ENCODE data around the gene FAM24B. TPM values are rescaled to one million over a fixed set of nuclear protein-coding genes. Genes with fewer than 3 reads are reported as not detected.
A peak's percentile ranks its signal among the peaks of the same experiment; 100 is the strongest.

The FAM24B gene
- polyA plus RNA-seq, 1 of the 3 experiments (the other 2 are of a cell fraction) = 8.8 TPM

- 97% methylated on average over 2 of the region's 2 CpGs for WGBS (ENCODE audit: low lambda C conversion rate)
- ChIA-PET POLR2A (no interaction called here), CTCF (no interaction called here)
- peak overlapping the region; percentile 38; the same call in 1 of the 2 replicates for H2AFZ ChIP-seq (ENCODE audit: low read depth)
- TF ChIP-seq TCF12 (IDR thresholded peaks at IDR 0.05) (no peak), CTCF (IDR thresholded peaks at IDR 0.05) (no peak)
- peaks cover 8% of the 10 kb centered on the region for H3F3A ChIP-seq (replicated peaks; ENCODE audit: insufficient read depth)
- H3K9me3 ChIP-seq = no peaks in the 10 kb centered on the region
- H3K79me2 ChIP-seq (ENCODE audit: insufficient read depth) = peaks cover 82% of the 10 kb centered on the region
- no peaks in the 10 kb centered on the region for H4K20me1 ChIP-seq (ENCODE audit: insufficient read depth)
- H3K27ac ChIP-seq (ENCODE audit: low read depth in 2 of 2, low read length in 1 of 2) = no peak overlapping the region
- no peaks in the 10 kb centered on the region for H3K27me3 ChIP-seq (ENCODE audit: insufficient read depth)
- no peaks in the 10 kb centered on the region for H3K9me2 ChIP-seq
- H3K36me3 ChIP-seq (replicated peaks in 1 of 2; ENCODE audit: control insufficient read depth in 1 of 2, insufficient read depth in 2 of 2, low read length in 1 of 2) = no peaks in the 10 kb centered on the region
- no peak for DNase-seq
- H3K9ac ChIP-seq = no peak overlapping the region
- H3K4me1 ChIP-seq (ENCODE audit: control insufficient read depth in 1 of 2, insufficient read depth in 2 of 2, low read depth in 1 of 2, low read length in 1 of 2) = peaks cover 0 to 25% of the 10 kb centered on the region in 2 experiments; a peak in 3 of 4 replicates
- no peak overlapping the region for H3K4me2 ChIP-seq
- H3K4me3 ChIP-seq (ENCODE audit: low read depth in 2 of 2, low read length in 1 of 2) = no peak overlapping the region
These were observed 15.9 kb downstream of the FAM24B start for GRCh38 chr10:122863216-122864193.

GRCh38 chr10:122861711-122862161 is 17.6 kb downstream of the FAM24B start:
- CTCF ChIA-PET = no interaction called here
- Histone ChIP-seq H3K4me2 (peak overlapping the region; percentile 16; the same call in 1 of the 2 replicates), H4K20me1 (ENCODE audit: insufficient read depth) (no peaks in the 10 kb centered on the region), H3F3A (replicated peaks; ENCODE audit: insufficient read depth) (peaks cover 8% of the 10 kb centered on the region), H2AFZ (ENCODE audit: low read depth) (no peak overlapping the region), H3K9me3 (no peaks in the 10 kb centered on the region), H3K36me3 (replicated peaks in 1 of 2; ENCODE audit: control insufficient read depth in 1 of 2, insufficient read depth in 2 of 2, low read length in 1 of 2) (no peaks in the 10 kb centered on the region), H3K79me2 (ENCODE audit: insufficient read depth) (peaks cover 83% of the 10 kb centered on the region), H3K9me2 (no peaks in the 10 kb centered on the region), H3K4me3 (ENCODE audit: low read depth in 2 of 2, low read length in 1 of 2) (no peak overlapping the region), H3K4me1 (ENCODE audit: control insufficient read depth in 1 of 2, insufficient read depth in 2 of 2, low read depth in 1 of 2, low read length in 1 of 2) (peaks cover 0 to 25% of the 10 kb centered on the region in 2 experiments; a peak in 3 of 4 replicates), H3K27ac (ENCODE audit: low read depth in 2 of 2, low read length in 1 of 2) (peak overlapping the region in 1 of 2 experiments; percentile 72; a peak in 2 of 4 replicates), H3K9ac (peak overlapping the region; percentile 14; the same call in 1 of the 2 replicates), H3K27me3 (ENCODE audit: insufficient read depth) (no peaks in the 10 kb centered on the region)
- TF ChIP-seq EP300 (IDR thresholded peaks at IDR 0.05; ENCODE audit: borderline replicate concordance in 1 of 2, low read depth in 1 of 2, low read length in 1 of 2) (peak in 1 of 2 experiments; percentile 78; a peak in 2 of 4 replicates), FOSL2 (IDR thresholded peaks at IDR 0.05; ENCODE audit: borderline replicate concordance, low read depth) (peak; percentile 85), RXRA (IDR thresholded peaks at IDR 0.05; ENCODE audit: borderline replicate concordance, low read depth) (peak; percentile 62; the same call in 1 of the 2 replicates), MAX (IDR thresholded peaks at IDR 0.05; ENCODE audit: low read depth) (peak; percentile 41; the same call in 1 of the 2 replicates), TEAD4 (IDR thresholded peaks at IDR 0.05; ENCODE audit: borderline replicate concordance, insufficient read depth) (0 out of 2 replicates have a peak, but pooled peaks have one; percentile 22), TCF12 (IDR thresholded peaks at IDR 0.05) (peak; percentile 72), JUND (IDR thresholded peaks at IDR 0.05) (peak; percentile 86), YY1 (IDR thresholded peaks at IDR 0.05; ENCODE audit: low read depth) (no peak), USF1 (IDR thresholded peaks at IDR 0.05; ENCODE audit: borderline replicate concordance, low read depth) (no peak)
- 7% methylated on average over 1 of the region's 1 CpG for WGBS (ENCODE audit: low lambda C conversion rate)
- POLR2A ChIA-PET = no interaction called here
- no peak for DNase-seq
